Measurements from ENCODE around the gene RAPGEF1. TPM values are rescaled to one million over a fixed set of nuclear protein-coding genes. Genes with fewer than 3 reads are reported as not detected.
"Not testable (repeated sequence)": the region's sequence is repeated elsewhere in the genome, so short reads cannot be mapped to it uniquely, and the experiment has no call there.

RAPGEF1 gene
- total RNA-seq, 1 experiment from 2014 or later: 6.1 TPM

- no peak overlapping the region for H3K9ac ChIP-seq (ENCODE audit: low read length)
- no peaks in the 10 kb centered on the region for H3K36me3 ChIP-seq (ENCODE audit: insufficient read depth, low read length)
- H4K20me1 ChIP-seq (ENCODE audit: insufficient read depth, low read depth, low read length): peaks cover 35% of the 10 kb centered on the region
- H3K27ac ChIP-seq (ENCODE audit: low read length): no peak overlapping the region
- no peak overlapping the region for H3K4me2 ChIP-seq (ENCODE audit: low read depth, low read length, poor library complexity, severe bottlenecking)
- H3K27me3 ChIP-seq (ENCODE audit: low read length): no peaks in the 10 kb centered on the region
- H3K4me1 ChIP-seq (ENCODE audit: low read length): peaks cover 18% of the 10 kb centered on the region
- H3K4me3 ChIP-seq (ENCODE audit: low read length): no peak overlapping the region
- DNase-seq: no peak
- H2AFZ ChIP-seq (ENCODE audit: low read length): no peak overlapping the region
- no peaks in the 10 kb centered on the region for H3K79me2 ChIP-seq (ENCODE audit: low read length)
- H3K9me3 ChIP-seq (ENCODE audit: low read length): no peaks in the 10 kb centered on the region
- H3K9me2 ChIP-seq (replicated peaks; ENCODE audit: insufficient read depth, low read length): no peaks in the 10 kb centered on the region
Observed at GRCh38 chr9:131658377-131659129, 81.3 kb downstream of the RAPGEF1 start.

DNA sequence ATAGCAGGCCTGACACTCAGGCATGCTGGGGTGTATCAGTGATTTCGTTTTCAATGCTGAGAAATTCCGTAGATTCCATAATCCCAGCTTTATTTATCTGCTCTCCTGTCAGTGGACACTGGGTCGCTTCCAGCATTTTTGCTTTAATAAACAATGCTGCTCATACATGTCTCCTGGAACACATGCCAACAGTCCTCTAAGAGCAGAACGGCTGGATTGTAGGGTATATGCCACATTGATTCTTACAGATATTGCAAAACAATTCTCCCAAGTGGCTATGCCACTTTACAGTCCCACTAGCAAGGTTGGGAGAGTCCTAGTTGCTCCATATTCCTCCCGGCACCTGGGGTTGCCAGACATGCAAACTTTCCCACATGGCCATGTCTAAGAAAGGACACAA is 81.9 kb downstream of the RAPGEF1 start:
- no peaks in the 10 kb centered on the region for H3K9me3 ChIP-seq (ENCODE audit: low read length)
- no peaks in the 10 kb centered on the region for H3K79me2 ChIP-seq (ENCODE audit: low read length)
- peaks cover 39% of the 10 kb centered on the region for H4K20me1 ChIP-seq (ENCODE audit: insufficient read depth, low read depth, low read length)
- no peaks in the 10 kb centered on the region for H3K27me3 ChIP-seq (ENCODE audit: low read length)
- H3K4me2 ChIP-seq (ENCODE audit: low read depth, low read length, poor library complexity, severe bottlenecking): no peak overlapping the region
- DNase-seq: no peak
- H3K9me2 ChIP-seq (replicated peaks; ENCODE audit: insufficient read depth, low read length): no peaks in the 10 kb centered on the region
- peaks cover 18% of the 10 kb centered on the region for H3K4me1 ChIP-seq (ENCODE audit: low read length)
- no peak overlapping the region for H3K9ac ChIP-seq (ENCODE audit: low read length)
- no peak overlapping the region for H3K27ac ChIP-seq (ENCODE audit: low read length)
- no peak overlapping the region for H3K4me3 ChIP-seq (ENCODE audit: low read length)
- no peaks in the 10 kb centered on the region for H3K36me3 ChIP-seq (ENCODE audit: insufficient read depth, low read length)
- H2AFZ ChIP-seq (ENCODE audit: low read length): no peak overlapping the region

DNA sequence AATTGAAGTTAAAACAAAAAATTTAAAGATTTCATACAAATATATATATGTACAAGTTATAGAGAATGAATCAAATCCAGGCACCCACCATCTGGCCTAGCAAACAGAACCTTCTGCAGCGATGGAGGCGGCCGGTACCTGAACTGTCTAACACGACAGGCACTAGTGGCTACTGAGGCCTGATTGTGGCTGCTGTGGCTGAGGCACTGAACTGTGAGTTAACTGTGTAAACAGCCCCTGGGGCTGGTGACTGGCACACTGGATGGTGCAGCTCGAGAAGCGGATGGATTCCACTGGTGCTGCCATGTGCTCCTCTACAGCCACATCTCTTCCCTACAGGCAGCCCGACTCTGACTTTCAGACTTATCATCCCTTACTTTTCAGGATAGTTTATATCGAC is 82.4 kb downstream of the RAPGEF1 start:
- no peaks in the 10 kb centered on the region for H3K36me3 ChIP-seq (ENCODE audit: insufficient read depth, low read length)
- H3K9ac ChIP-seq (ENCODE audit: low read length): no peak overlapping the region
- no peak overlapping the region for H3K4me2 ChIP-seq (ENCODE audit: low read depth, low read length, poor library complexity, severe bottlenecking)

DNA sequence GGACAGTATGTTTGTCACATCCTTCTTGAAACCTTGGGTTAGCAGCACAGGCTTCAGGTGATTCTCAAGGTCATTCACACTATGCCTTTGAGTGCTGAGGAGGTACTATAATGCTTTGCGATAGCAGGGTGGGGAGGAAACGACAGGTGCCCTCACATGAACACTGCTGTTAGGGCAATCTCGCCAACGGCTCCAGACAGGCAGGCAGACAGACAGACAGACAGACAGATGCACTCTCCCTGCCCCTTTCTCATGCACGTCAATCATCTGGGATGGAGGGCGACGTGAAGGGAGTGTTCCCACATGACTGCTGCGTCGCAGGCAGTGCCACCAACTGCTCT is 82.9 kb downstream of the RAPGEF1 start:
- Histone ChIP-seq H3K4me2 (ENCODE audit: low read depth, low read length, poor library complexity, severe bottlenecking) (peak overlapping the region; percentile 43), H3K4me1 (ENCODE audit: low read length) (peaks cover 18% of the 10 kb centered on the region), H4K20me1 (ENCODE audit: insufficient read depth, low read depth, low read length) (peaks cover 42% of the 10 kb centered on the region), H3K27ac (ENCODE audit: low read length) (no peak overlapping the region), H3K9ac (ENCODE audit: low read length) (no peak overlapping the region), H3K9me2 (replicated peaks; ENCODE audit: insufficient read depth, low read length) (no peaks in the 10 kb centered on the region), H3K27me3 (ENCODE audit: low read length) (no peaks in the 10 kb centered on the region), H3K79me2 (ENCODE audit: low read length) (no peaks in the 10 kb centered on the region), H2AFZ (ENCODE audit: low read length) (no peak overlapping the region), H3K9me3 (ENCODE audit: low read length) (no peaks in the 10 kb centered on the region), H3K4me3 (ENCODE audit: low read length) (no peak overlapping the region), H3K36me3 (ENCODE audit: insufficient read depth, low read length) (no peaks in the 10 kb centered on the region)
- no peak for DNase-seq

More for the DNA sequence above, 82.4 kb downstream of the RAPGEF1 start:
- Histone ChIP-seq H2AFZ (ENCODE audit: low read length) (no peak overlapping the region), H3K27ac (ENCODE audit: low read length) (no peak overlapping the region), H3K79me2 (ENCODE audit: low read length) (no peaks in the 10 kb centered on the region), H3K4me1 (ENCODE audit: low read length) (peaks cover 18% of the 10 kb centered on the region), H3K27me3 (ENCODE audit: low read length) (no peaks in the 10 kb centered on the region), H4K20me1 (ENCODE audit: insufficient read depth, low read depth, low read length) (peaks cover 42% of the 10 kb centered on the region), H3K9me3 (ENCODE audit: low read length) (no peaks in the 10 kb centered on the region), H3K4me3 (ENCODE audit: low read length) (no peak overlapping the region), H3K9me2 (replicated peaks; ENCODE audit: insufficient read depth, low read length) (no peaks in the 10 kb centered on the region)
- no peak for DNase-seq

- no peaks in the 10 kb centered on the region for H3K9me3 ChIP-seq (ENCODE audit: low read length)
- peaks cover 18% of the 10 kb centered on the region for H3K4me1 ChIP-seq (ENCODE audit: low read length)
- peaks cover 46% of the 10 kb centered on the region for H4K20me1 ChIP-seq (ENCODE audit: insufficient read depth, low read depth, low read length)
- H3K9me2 ChIP-seq (replicated peaks; ENCODE audit: insufficient read depth, low read length): no peaks in the 10 kb centered on the region
- no peak overlapping the region for H2AFZ ChIP-seq (ENCODE audit: low read length)
- H3K9ac ChIP-seq (ENCODE audit: low read length): peak overlapping the region; percentile 23; the same call in 1 of the 2 replicates
- H3K27me3 ChIP-seq (ENCODE audit: low read length): no peaks in the 10 kb centered on the region
- H3K4me2 ChIP-seq (ENCODE audit: low read depth, low read length, poor library complexity, severe bottlenecking): peak overlapping the region; percentile 43
- no peak overlapping the region for H3K4me3 ChIP-seq (ENCODE audit: low read length)
- H3K27ac ChIP-seq (ENCODE audit: low read length): no peak overlapping the region
- peak; percentile 92 for DNase-seq
- H3K79me2 ChIP-seq (ENCODE audit: low read length): no peaks in the 10 kb centered on the region
- no peaks in the 10 kb centered on the region for H3K36me3 ChIP-seq (ENCODE audit: insufficient read depth, low read length)
Observed at GRCh38 chr9:131656356-131657036, 83.4 kb downstream of the RAPGEF1 start.

DNA sequence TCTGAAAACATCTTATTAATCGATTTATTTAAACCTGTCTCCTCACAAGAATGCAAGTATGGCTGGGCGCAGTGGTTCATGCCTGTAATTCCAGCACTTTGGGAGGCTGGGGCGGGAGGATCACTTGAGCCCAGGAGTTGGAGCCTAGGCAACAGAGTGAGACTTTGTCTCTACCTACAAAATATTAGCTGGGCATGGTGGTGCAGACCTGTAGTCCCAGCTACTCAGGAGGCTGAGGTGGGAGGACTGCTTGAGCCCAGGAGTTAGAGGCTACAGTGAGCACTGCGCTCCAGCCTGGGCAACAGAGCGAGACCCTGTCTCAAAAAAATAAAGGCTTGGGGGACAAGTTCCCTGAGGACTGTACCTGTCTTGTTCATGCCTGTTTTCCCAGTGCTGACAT is 85.5 kb downstream of the RAPGEF1 start:
- H3K4me2 ChIP-seq (ENCODE audit: low read depth, low read length, poor library complexity, severe bottlenecking); DNase-seq; H3K27ac ChIP-seq (ENCODE audit: low read length); H3K4me3 ChIP-seq (ENCODE audit: low read length); H3K36me3 ChIP-seq (ENCODE audit: insufficient read depth, low read length); H2AFZ ChIP-seq (ENCODE audit: low read length); H3K27me3 ChIP-seq (ENCODE audit: low read length); H3K9me3 ChIP-seq (ENCODE audit: low read length); H3K79me2 ChIP-seq (ENCODE audit: low read length); H3K9ac ChIP-seq (ENCODE audit: low read length); H3K9me2 ChIP-seq (replicated peaks; ENCODE audit: insufficient read depth, low read length): not testable (repeated sequence)
- Histone ChIP-seq H3K4me1 (ENCODE audit: low read length) (peaks cover 15% of the 10 kb centered on the region), H4K20me1 (ENCODE audit: insufficient read depth, low read depth, low read length) (peaks cover 50% of the 10 kb centered on the region)

DNA sequence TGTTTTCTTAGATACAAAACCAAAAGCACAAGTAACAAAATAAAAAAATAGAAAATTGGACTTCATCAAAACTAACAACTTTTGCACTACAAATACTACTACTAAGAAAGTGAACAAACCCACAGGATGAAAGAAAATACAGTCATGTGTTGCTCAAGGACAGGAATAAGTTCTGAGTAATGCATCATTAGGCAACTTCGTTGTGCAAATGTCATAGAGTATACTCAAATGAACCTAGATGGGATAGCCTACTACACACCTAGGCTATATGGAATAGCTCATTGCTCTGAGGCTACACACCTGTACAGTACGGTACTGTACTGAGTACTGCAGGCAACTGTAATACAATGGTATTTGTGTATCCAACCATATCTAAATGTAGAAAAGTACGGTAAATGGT is 88.3 kb downstream of the RAPGEF1 start:
- Histone ChIP-seq H3K79me2 (ENCODE audit: low read length) (no peaks in the 10 kb centered on the region), H3K27ac (ENCODE audit: low read length) (no peak overlapping the region), H3K4me2 (ENCODE audit: low read depth, low read length, poor library complexity, severe bottlenecking) (no peak overlapping the region), H2AFZ (ENCODE audit: low read length) (no peak overlapping the region), H3K9me2 (replicated peaks; ENCODE audit: insufficient read depth, low read length) (no peaks in the 10 kb centered on the region), H3K9ac (ENCODE audit: low read length) (no peak overlapping the region), H3K9me3 (ENCODE audit: low read length) (no peaks in the 10 kb centered on the region), H3K4me1 (ENCODE audit: low read length) (peaks cover 8% of the 10 kb centered on the region), H3K4me3 (ENCODE audit: low read length) (no peak overlapping the region), H3K36me3 (ENCODE audit: insufficient read depth, low read length) (no peaks in the 10 kb centered on the region), H4K20me1 (ENCODE audit: insufficient read depth, low read depth, low read length) (peaks cover 34% of the 10 kb centered on the region), H3K27me3 (ENCODE audit: low read length) (no peaks in the 10 kb centered on the region)
- DNase-seq: no peak

GRCh38 chr9:131651160-131651559 is 88.7 kb downstream of the RAPGEF1 start:
- Histone ChIP-seq H3K4me1 (ENCODE audit: low read length) (peaks cover 4% of the 10 kb centered on the region), H4K20me1 (ENCODE audit: insufficient read depth, low read depth, low read length) (peaks cover 30% of the 10 kb centered on the region), H3K4me2 (ENCODE audit: low read depth, low read length, poor library complexity, severe bottlenecking) (no peak overlapping the region), H3K27me3 (ENCODE audit: low read length) (no peaks in the 10 kb centered on the region), H3K4me3 (ENCODE audit: low read length) (no peak overlapping the region), H3K9me2 (replicated peaks; ENCODE audit: insufficient read depth, low read length) (no peaks in the 10 kb centered on the region), H3K9me3 (ENCODE audit: low read length) (no peaks in the 10 kb centered on the region), H2AFZ (ENCODE audit: low read length) (no peak overlapping the region), H3K79me2 (ENCODE audit: low read length) (no peaks in the 10 kb centered on the region), H3K9ac (ENCODE audit: low read length) (no peak overlapping the region), H3K27ac (ENCODE audit: low read length) (no peak overlapping the region), H3K36me3 (ENCODE audit: insufficient read depth, low read length) (no peaks in the 10 kb centered on the region)
- DNase-seq: no peak
